GM19099 (cell line): Measurements from ENCODE around the gene OR2A25.

Experiments
- POLR2A ChIP-seq: IDR thresholded peaks from 3 replicates; pipeline ENCODE4 v1.6.1; 2011; ENCODE audit warnings: low read depth; ENCODE audit not compliant: insufficient read length; ENCODE audit errors: extremely low read depth

Gene OR2A25, protein sequence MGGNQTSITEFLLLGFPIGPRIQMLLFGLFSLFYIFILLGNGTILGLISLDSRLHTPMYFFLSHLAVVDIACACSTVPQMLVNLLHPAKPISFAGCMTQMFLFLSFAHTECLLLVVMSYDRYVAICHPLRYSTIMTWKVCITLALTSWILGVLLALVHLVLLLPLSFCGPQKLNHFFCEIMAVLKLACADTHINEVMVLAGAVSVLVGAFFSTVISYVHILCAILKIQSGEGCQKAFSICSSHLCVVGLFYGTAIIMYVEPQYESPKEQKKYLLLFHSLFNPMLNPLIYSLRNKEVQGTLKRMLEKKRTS

DNA sequence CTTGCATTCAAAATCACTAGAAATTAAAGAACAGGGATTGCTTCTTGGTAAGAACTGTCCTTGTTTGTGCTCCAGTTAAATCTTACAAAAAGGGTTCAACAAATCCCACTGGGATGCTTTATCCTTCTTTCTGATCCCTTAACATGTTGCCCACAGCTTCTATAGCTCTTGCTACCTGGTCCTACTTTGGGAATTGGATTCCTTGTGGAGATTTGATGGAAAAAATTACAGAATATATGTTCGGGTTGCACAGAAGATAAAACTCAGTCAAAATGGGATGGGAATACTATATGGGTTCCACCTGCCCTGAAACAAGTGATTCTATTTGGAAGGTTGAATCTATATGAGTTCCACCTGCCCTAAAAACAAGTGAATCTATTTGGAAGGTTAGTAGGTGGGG lies at the start of gene OR2A25:
Gene OR2A25, plus strand, starts transcription at position 301 of the 400 bp plus-strand sequence. CDS start 4,409 bp downstream, outside the sequence.
- no peak for TF ChIP-seq POLR2A

- TF ChIP-seq POLR2A, result no peak
These were observed 49.3 kb upstream of the OR2A25 start for GRCh38 chr7:144020340-144020739.

GRCh38 chr7:144022169-144022568 lies 47.4 kb upstream of the OR2A25 start:
- TF ChIP-seq POLR2A, result no peak

DNA sequence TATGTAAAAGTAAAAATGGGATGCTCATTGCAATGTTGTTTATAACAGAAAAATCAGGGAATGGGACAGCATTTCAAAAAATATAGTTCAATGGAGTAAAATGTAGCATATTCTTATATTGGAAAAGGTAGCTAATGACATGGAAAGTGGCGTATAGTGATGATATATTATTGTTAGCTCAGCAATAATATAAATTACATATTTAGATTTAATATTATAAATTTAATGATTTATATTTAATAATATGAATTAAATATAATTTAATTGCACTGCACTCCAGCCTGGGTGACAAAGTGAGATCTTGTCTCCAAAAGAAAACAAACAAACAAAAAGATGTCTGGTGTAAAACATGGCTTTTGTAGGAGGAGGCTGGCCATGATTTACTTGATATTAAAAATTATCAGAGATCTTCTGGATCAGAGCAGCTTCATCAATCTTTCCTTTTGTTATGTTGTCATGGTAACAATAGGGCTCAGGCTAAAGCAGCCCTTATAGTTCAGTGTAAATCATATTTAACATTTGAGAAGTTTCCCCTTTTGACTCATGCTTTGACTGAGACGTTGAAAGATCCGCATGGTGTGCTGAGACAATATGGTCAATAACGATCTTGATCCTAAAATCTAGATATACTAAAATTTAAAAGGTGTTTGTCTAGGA lies 46.3 kb upstream of the OR2A25 start:
- no peak for TF ChIP-seq POLR2A

GRCh38 chr7:144024213-144024612 lies 45.4 kb upstream of the OR2A25 start:
- no peak for TF ChIP-seq POLR2A

GRCh38 chr7:144026203-144026883 lies 43.3 kb upstream of the OR2A25 start:
- TF ChIP-seq POLR2A, result no peak

DNA sequence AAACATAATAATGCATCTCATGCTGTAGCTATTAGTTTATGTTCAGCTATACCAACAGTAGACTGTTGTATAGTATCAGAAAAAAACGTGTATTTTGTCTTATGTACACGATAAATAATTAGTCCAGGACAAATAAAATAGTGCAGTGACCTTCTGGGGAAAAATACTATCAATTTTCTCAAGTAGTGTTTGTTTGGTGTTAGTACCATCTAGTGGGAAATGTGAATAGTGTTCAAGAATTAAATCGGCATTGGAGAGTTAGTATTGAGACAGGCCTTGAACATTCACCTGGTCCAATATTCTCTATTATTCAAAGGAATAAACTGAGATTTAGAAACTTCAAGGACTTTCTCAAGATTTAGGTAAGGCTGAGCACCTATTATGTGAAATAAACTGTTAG lies 42.5 kb upstream of the OR2A25 start:
- no peak for TF ChIP-seq POLR2A

DNA sequence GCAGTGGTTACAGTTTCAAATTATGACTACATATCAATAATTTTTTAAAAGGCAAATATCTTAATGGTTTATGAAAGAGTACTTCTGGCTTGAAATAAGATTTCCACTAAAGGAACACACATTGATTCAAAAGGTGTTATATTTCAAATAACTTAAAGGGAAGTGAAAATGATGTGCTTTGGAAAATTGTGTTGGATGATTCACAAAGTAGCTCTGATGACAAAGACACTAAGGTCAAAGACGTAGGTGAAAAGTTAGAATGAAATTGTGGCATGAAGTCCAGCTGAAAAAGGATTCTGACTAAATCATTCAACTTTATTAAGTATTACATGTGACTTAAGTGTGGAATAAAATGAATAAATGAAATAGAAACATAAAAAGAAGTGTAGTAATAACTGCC lies 41.6 kb upstream of the OR2A25 start:
- no peak for TF ChIP-seq POLR2A

- TF ChIP-seq POLR2A, result no peak
These were observed 41.1 kb upstream of the OR2A25 start for GRCh38 chr7:144028547-144028946.

DNA sequence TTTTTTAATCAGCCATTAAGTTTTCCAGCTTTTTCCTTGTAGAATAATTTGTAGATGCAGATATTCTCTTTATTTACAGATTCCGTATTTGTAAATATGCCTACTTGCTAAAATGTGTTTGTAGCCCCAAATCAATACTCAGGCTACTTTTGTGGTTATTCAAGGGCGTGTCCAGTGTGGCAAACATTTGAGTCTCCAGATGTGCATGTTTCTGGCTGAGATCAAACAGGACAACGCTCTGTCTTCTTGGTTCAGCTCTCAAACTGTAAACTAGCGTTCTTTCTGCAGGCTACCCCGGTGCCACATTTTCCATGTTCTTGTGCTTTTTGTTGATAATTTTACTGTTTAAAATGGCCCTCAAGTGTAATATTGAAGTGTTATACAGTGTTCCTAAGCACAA lies 37.1 kb upstream of the OR2A25 start:
- TF ChIP-seq POLR2A, result no peak

GRCh38 chr7:144032985-144033709 lies 36.5 kb upstream of the OR2A25 start:
- no peak for TF ChIP-seq POLR2A

DNA sequence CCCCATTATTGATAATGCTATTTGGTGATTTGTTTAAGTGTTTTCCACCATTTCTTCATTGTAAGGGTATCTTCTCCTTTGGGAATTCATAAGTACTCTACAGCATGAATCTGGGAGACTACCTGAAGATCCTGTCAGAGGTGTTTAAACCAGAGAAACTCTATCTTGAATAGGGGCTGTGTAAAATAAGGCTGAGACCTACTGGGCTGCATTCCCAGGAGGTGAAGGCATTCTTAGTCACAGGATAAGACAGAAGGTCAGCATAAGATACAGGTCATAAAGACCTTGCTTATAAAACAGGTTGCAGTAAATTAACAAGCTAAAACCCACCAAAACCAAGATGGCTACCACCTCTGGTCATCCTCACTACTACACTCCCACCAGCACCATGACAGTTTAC lies 34.2 kb upstream of the OR2A25 start:
- no peak for TF ChIP-seq POLR2A

GRCh38 chr7:144036302-144036885 lies 33.2 kb upstream of the OR2A25 start:
- TF ChIP-seq POLR2A, result no peak

GRCh38 chr7:144037414-144038035 lies 32.1 kb upstream of the OR2A25 start:
- TF ChIP-seq POLR2A, result no peak
